Stomach (tissue), 9 donors: Measurements from ENCODE around the gene N4BP2. TPM values are rescaled to one million over a fixed set of nuclear protein-coding genes. Genes with fewer than 3 reads are reported as not detected.

ENCODE experiments used
- DNase-seq, 2 donors: peaks; one replicate each; pipeline versions ENCODE4 v3.0.0 to v3.0.0-alpha.2; 2013 to 2019
- H3K27ac ChIP-seq, 5 donors: fragments of 200-600 bp in 4 of 5; sonication (generic) in 4 of 5; one replicate each; pipeline ENCODE4 v1.5.1; 2013 to 2019; ENCODE audit warnings: mild to moderate bottlenecking in 1 of 5, moderate library complexity in 1 of 5
- H3K27me3 ChIP-seq, 3 donors: fragments of 200-600 bp; sonication (generic); one replicate each; pipeline ENCODE4 v1.5.1; 2017 to 2019; ENCODE audit warnings: mixed run types in 1 of 3
- H3K36me3 ChIP-seq, 4 donors: fragments of 200-600 bp; sonication (generic); 1 replicate in 3 of 4; 2 replicates in 1 of 4; pipeline ENCODE4 v1.5.1; 2016 to 2019
- H3K4me1 ChIP-seq, 4 donors: fragments of 200-600 bp; sonication (generic); one replicate each; pipeline ENCODE4 v1.5.1; 2016 to 2019
- H3K4me3 ChIP-seq, 4 donors: fragments of 200-600 bp; sonication (generic) in 3 of 4; one replicate each; pipeline ENCODE4 v1.5.1; 2016 to 2019; ENCODE audit warnings: mild to moderate bottlenecking in 1 of 4
- H3K9me3 ChIP-seq, 4 donors: fragments of 200-600 bp; sonication (generic); one replicate each; pipeline ENCODE4 v1.5.1; 2016 to 2019
- CTCF ChIP-seq, 7 experiments: fragments of 450-650 bp in 4 of 7; fragments of 200-600 bp in 3 of 7; sonication (generic) in 3 of 7; IDR thresholded peaks; one replicate each; pipeline ENCODE4 v1.5.1; 2016 to 2019; ENCODE audit warnings: antibody characterized with exemption in 7 of 7, control low read depth in 2 of 7, mild to moderate bottlenecking in 1 of 7
- EP300 ChIP-seq: sonication (generic); formaldehyde crosslinking; IDR thresholded peaks from one replicate; pipeline ENCODE4 v1.6.1; 2017; ENCODE audit warnings: antibody characterized with exemption
- POLR2A ChIP-seq, 4 donors: fragments of 450-650 bp; IDR thresholded peaks; one replicate each; pipeline ENCODE4 v1.6.1; 2016; ENCODE audit warnings: antibody characterized with exemption in 4 of 4, control low read depth in 2 of 4, mild to moderate bottlenecking in 1 of 4, moderate library complexity in 1 of 4
- POLR2AphosphoS5 ChIP-seq, 3 donors: sonication (generic); formaldehyde crosslinking; IDR thresholded peaks; one replicate each; pipeline ENCODE4 v1.6.1; 2016; ENCODE audit warnings: antibody characterized with exemption in 3 of 3
- WGBS, 5 donors: extraction: QIAGEN DNeasy Blood & Tissue Kit in 3 of 5; methylation state at CpG; one replicate each; pipeline versions ENCODE4 v1.1.5 to v1.1.7; 2013 to 2018; 5-methylcytosine and 5-hydroxymethylcytosine counted together
- intact Hi-C: fragments of 100-400 bp; cut with DNase I; formaldehyde crosslinking; loops from one replicate; pipeline ENCODE4 v1.15.1; 2023; ENCODE audit warnings: low total_unique reads
- polyA plus RNA-seq, 3 donors: library from polyadenylated mRNA; stranded (reverse); fragments of 200-250 nt; gene quantifications; one replicate each; pipeline ENCODE4 v1.2.3, GENCODE V29; 2013
- total RNA-seq, 5 donors: library from RNA; depleted of rRNA; stranded (reverse); fragments of >200 nt; gene quantifications; one replicate each; pipeline versions ENCODE4 v1.1.0 to v1.2.3, GENCODE V29; 2014 to 2016
- donor health status: healthy with polysubstance abuse.
- donor health status: Bipolar disorder and iron deficiency.
- donor health status: healthy.

Gene N4BP2
- total and polyA plus RNA-seq, 8 donors, result 0.73 to 41.5 (median 5.5) TPM

- H3K27ac ChIP-seq, result no peak overlapping the region
- 95 to 100% (median 99%) methylated on average over 3 of the region's 3 CpGs for WGBS, 5 donors
- intact Hi-C loops, result no loop called here
- DNase-seq, result no peak
- no peak overlapping the region for H3K4me3 ChIP-seq
- peaks cover 0 to 45% (median 19%) of the 10 kb centered on the region in 4 donors for H3K36me3 ChIP-seq
- H3K9me3 ChIP-seq, result no peaks in the 10 kb centered on the region
- H3K27me3 ChIP-seq, result no peaks in the 10 kb centered on the region
- TF ChIP-seq EP300, result no peak
- no peak for TF ChIP-seq POLR2A (IDR thresholded peaks at IDR 0.05)
- no peak for TF ChIP-seq CTCF (IDR thresholded peaks at IDR 0.05)
- no peak for TF ChIP-seq POLR2AphosphoS5 (IDR thresholded peaks at IDR 0.05)
- H3K4me1 ChIP-seq, result peaks cover 0 to 9% (median 4%) of the 10 kb centered on the region in 4 donors
These were observed 55.6 kb downstream of the N4BP2 start for GRCh38 chr4:40112027-40112792.

DNA sequence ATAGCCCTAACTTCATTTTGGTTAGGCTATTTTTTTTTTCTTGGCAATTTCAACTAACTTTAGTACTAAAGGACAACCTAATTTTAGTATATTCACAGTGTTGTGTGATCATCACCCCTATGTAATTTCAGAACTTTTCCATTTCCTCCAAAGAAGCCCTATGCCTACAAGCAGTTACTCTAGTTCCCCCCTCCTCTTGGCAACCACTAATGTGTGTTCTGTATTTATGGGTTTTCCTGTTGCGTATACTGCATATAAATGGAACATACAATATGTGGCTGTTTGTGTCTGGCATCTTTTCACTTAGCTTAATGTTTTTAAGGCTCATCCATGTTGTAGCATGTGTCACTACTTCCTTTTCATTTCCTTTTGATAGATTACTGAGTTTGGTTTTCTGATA, 57.6 kb downstream of the N4BP2 start:
- Histone ChIP-seq H3K27ac (no peak overlapping the region), H3K36me3 (peaks cover 0 to 25% (median 8%) of the 10 kb centered on the region in 4 donors), H3K4me1 (peaks cover 0 to 9% (median 4%) of the 10 kb centered on the region in 4 donors), H3K27me3 (no peaks in the 10 kb centered on the region), H3K4me3 (no peak overlapping the region), H3K9me3 (no peaks in the 10 kb centered on the region)
- peak in 1 of 2 donors; percentile 9 for DNase-seq
- intact Hi-C loops, result no loop called here
- WGBS, 5 donors, result 84 to 97% (median 91%) methylated on average over 1 of the region's 1 CpG
- TF ChIP-seq EP300 (no peak), CTCF (IDR thresholded peaks at IDR 0.05) (no peak), POLR2A (IDR thresholded peaks at IDR 0.05) (no peak), POLR2AphosphoS5 (IDR thresholded peaks at IDR 0.05) (no peak)

- peaks cover 0 to 9% (median 4%) of the 10 kb centered on the region in 4 donors for H3K4me1 ChIP-seq
- no peak overlapping the region for H3K4me3 ChIP-seq
- peaks cover 0 to 15% (median 5%) of the 10 kb centered on the region in 4 donors for H3K36me3 ChIP-seq
- no peak for TF ChIP-seq POLR2AphosphoS5 (IDR thresholded peaks at IDR 0.05)
- no peak for TF ChIP-seq POLR2A (IDR thresholded peaks at IDR 0.05)
- no peak for TF ChIP-seq EP300
- TF ChIP-seq CTCF (IDR thresholded peaks at IDR 0.05), result no peak
- 76 to 92% (median 86%) methylated on average over 1 of the region's 1 CpG for WGBS, 5 donors
- no peaks in the 10 kb centered on the region for H3K27me3 ChIP-seq
- H3K9me3 ChIP-seq, result no peaks in the 10 kb centered on the region
- no peak for DNase-seq
- intact Hi-C loops, result no loop called here
- no peak overlapping the region for H3K27ac ChIP-seq
These were observed 62.2 kb downstream of the N4BP2 start for GRCh38 chr4:40118861-40119260.

DNA sequence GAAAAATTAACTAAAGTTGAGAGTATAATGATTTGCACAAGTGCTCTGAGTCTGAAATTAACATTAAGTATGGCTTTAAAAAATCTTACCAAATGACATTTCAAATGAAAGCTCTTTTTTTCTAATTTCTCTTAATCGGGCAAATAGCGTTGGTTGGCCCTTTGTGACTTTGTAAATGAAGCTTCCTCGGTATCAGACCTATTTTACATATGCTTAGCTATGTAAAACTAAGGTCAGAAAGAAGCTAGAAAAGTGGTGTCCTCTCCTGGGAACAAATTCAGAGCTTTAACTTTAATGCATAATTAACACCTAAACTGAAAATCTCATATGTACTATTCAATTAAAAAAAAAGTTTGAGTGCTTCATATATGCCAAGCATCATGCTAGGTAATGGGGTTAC, 62.7 kb downstream of the N4BP2 start:
- WGBS, 5 donors, result 90 to 95% (median 92%) methylated on average over 3 of the region's 3 CpGs

More for the DNA sequence above, 62.7 kb downstream of the N4BP2 start:
- TF ChIP-seq POLR2AphosphoS5 (IDR thresholded peaks at IDR 0.05) (no peak), CTCF (IDR thresholded peaks at IDR 0.05) (no peak), EP300 (no peak), POLR2A (IDR thresholded peaks at IDR 0.05) (no peak)
- Histone ChIP-seq H3K9me3 (no peaks in the 10 kb centered on the region), H3K4me1 (peaks cover 0 to 9% (median 4%) of the 10 kb centered on the region in 4 donors), H3K27ac (no peak overlapping the region), H3K36me3 (peaks cover 0 to 17% (median 6%) of the 10 kb centered on the region in 4 donors), H3K27me3 (no peaks in the 10 kb centered on the region), H3K4me3 (no peak overlapping the region)
- intact Hi-C loops, result no loop called here
- no peak for DNase-seq
